COLO829 (cell line): ENCODE data around the gene EPO.
"Not testable (repeated sequence)": the region's sequence is repeated elsewhere in the genome, so short reads cannot be mapped to it uniquely, and the experiment has no call there.

Source experiments
- DNase-seq: peaks from one replicate; pipeline ENCODE4 v3.0.0; 2012; ENCODE audit warnings: low spot score

Gene EPO

DNA sequence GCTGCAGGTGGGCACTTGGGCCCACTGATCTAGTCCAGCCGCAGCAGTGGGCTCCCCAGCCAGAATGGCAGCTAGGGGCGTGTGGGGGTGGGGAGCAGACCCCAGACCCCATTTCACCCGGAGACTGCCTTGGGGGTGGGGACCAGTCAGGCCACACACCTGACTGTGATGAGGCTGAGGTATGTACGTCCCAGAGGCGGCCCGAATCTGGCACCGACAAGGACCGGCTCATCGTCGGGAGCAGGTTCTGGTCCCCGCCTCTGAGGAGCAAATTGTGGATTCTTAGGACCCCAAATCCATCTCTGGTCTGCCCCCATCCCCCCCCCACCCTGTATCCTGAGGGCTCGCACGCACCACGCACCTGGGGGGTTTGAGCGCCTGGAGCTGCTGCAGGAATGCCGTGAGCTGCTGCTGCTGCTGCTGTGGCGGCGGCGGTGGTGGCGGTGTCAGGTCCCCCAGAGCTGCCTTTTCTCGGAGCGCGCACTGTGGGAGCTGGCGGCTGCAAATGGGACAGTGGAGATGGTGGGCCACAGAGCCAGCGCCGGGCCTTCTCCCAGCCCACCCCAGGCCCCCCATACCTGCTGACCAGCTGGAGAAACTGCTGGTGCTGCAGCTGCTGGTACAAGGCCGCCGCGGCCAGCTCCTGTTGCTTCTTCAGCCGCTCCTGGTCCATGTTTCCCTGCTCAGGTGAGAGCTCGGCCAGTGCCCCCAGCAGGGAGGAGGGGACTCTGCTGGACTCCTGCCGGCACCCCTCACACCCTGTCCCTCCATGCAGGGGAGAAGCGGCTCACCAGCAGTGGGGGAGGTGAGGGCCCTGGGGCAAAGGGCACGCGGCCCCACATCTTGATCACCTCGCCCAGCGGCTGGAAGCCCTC, 36.4 kb upstream of the EPO start:
- no peak for DNase-seq

DNA sequence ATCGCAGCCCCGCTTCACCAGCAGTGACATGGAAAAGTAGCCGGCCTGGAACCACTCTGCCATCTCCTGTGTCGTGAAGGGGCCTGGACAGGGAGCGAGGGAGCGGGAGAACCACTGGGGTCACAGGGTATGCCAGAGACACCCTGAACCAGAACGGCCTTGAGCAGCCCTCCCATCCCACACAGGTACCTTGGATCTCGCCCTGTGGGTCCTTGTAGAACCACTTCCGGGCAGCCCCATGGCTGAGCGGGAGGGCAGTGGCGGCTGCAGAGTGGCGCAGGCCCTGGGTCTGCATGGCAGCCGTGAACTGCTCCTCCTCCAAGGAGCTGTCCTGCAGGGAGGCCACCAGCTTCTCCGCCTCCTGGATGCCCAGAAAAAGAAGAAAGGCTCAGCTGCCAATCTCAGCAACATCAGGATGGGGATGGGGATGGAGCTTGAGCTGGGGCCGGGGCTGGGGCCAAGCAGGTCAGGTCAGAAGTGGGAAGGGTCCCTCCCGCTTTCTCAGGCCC, 35.7 kb upstream of the EPO start:
- DNase-seq = no peak

GRCh38 chr7:100685049-100685605, 35.1 kb upstream of the EPO start:
- DNase-seq = no peak

DNA sequence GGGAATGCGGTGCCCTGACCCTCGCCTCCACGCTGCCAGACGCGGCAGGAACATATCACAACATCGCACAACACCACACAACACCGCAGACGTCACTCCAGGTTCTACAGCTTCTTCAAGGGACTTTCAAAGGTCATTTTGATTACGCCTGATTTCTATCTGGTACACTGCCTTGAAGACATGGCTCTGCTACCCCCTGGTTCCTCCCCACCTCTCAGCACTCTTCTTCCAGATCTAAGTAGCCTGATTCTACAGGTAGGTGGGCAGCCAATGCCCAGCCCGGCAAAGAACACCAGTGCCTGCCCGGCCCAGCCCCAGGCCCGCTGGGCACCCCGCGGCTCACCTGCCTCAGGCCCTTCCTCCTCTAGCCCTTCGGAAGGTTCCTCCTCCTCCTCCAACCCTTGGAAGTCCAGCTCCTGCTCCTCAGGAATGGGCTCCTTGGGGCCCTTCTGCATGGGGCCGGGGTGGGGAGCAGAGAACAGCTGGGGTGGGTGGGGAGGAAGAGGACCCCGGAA, 34.6 kb upstream of the EPO start:
- no peak for DNase-seq

DNA sequence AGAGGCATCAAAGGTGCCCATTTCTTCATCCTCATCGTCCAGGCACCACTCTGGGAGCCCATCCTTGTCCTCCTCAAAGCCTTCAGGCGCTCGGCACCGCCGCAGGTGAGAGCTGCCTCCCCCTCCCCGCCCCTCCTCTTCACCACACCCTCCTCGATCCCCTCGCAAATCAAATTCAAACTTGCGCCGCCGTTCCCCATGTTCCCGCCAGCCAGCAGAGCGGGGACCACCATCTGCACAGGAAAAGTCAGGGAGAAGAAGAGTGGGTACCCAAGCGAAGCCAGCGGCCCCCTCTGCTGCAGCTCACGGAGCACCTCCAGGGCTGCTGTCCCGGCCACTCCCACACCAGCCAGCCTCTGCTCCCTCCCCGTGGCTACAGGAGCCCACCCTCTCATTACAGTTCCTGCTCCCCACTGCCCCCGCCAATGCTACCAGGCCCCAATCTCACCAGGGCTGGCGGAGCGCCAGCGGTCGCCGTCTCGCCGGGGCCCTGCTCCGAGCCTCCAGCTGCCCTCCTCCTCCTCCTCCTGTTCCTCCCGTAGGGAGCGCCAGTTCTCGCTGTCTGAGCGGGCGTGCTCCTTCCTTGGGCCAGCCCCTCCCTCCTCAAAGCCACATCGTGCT, 34.0 kb upstream of the EPO start:
- DNase-seq = no peak

- no peak for DNase-seq
These were observed 33.5 kb upstream of the EPO start for GRCh38 chr7:100686822-100687211.

DNA sequence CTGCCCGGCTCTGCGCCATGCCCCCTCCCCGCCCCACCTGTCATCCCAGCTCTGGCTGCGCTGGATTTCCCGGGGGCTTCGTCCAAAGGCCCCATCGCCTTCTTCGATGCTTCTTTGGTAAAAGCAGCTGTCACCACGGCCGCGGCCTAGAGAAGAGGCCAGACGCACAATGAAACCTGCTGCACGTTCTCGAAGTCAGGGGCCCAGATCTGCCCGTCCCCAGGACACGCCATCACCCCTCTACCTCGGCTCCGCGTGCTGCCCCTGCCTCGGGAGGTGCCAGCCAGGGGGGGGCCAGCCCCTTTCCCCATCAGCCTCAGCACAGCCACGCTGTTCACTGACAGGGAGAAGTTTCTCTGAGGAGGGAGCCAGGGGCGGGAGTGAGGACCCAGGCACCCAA, 33.0 kb upstream of the EPO start:
- DNase-seq = no peak

GRCh38 chr7:100687751-100688300, 32.4 kb upstream of the EPO start:
- DNase-seq = no peak

DNA sequence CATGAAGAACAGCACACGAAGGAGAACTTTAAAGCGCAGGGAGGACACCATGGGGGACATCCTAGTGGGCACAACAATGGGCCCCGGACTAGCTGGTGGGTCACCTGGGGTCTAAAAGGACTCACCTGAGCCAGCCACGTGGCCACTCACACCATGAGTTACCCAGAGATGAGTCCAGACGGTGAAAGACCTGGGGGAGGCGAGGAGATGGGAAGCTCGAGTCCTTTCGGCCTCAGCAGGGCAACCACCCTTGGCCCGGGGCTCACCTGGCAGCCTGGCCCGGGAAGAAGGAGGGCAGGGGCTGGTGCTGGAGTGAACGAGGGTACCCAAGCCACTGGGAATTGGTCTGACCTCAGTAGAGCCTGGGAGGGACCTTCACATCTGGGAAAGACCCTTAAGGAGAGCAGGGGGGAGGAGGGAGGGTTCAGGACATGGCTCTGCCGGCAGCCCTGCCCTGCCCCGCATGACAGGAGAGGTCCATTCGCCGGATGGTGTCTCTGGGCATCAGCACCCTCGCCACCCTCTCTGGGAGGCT, 31.9 kb upstream of the EPO start:
- no peak for DNase-seq

- DNase-seq = no peak
These were observed 30.8 kb upstream of the EPO start for GRCh38 chr7:100689230-100690135.

- peak; percentile 83 for DNase-seq
These were observed 28.3 kb upstream of the EPO start for GRCh38 chr7:100691676-100692577.

GRCh38 chr7:100692578-100692961, 27.7 kb upstream of the EPO start:
- no peak for DNase-seq

DNA sequence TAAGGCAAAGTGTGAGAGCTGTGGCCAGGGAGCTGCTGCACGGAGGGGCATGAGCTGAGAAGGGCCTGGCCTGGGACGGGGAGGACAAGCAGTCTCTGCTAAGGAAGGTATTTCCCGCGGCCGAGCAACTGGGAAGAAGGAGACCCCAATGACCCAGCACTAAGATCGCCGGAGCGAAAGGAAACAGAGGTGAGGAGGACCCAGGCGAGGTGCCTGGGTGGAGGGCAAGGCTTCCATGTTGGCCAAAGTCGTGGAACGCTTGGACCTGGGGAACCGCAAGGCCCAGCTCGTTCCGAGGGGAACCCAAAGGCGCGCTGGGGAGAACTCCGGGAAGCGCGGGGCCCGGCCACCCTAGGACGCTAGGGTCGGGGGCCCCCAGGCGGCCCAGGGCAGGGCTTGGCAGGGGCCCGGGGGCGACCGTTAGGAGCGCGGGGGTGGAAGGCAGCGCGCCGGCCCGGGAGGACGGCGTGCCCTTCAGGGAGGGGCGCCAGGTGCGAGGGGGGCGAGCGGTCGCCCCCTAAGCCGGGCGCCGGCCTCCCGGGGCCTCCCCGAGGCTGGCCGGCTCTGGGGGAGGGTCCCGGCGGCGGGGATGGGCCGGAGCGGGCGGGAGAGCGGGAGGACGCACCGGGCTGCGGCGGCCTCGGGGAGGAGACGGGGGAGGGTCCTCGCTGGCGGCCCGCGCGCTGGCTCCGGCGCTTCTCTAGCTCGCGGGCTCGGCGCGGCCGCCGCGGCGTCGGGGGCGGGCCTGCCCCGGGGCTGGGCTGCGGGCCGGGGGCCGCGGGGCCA, 26.8 kb upstream of the EPO start:
- DNase-seq = no peak

DNA sequence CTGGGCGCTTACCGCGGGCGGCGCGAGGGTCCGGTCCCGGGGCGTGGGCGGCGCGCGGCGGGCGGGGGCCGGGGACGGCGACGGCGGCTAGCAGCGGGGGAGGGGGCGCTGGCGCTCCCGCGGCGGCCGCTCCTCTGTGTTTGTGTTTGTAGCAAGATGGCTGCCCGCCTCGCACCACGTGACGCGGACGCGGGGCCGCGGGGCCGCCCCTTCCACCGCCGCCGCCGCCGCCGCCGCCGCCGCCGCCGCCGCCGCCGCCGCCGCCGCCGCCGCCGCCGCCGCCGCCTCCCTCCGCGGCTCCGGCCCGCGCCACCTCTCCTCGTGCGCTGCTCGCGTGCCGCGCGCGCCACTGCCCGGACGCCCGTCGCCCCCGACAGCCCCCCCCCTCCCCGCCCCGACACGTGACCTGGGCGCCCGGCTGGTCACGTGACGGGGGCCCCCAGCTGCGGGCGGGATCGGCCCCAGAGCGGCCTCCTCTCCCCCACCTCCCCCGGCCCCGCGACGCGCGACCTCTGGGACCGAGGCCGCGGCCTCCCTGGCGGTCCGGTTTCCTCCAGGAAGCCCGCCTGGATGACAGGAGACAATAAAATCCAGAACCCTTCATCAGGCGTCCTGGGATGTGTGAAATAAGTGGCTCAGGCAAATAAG, 26.0 kb upstream of the EPO start, which contains the start of gene GIGYF1:
Gene GIGYF1 (minus strand): TSS at position 153 of the 648 bp plus-strand sequence. CDS start 6,012 bp downstream, outside the sequence.
- peak; percentile 81 for DNase-seq

GRCh38 chr7:100696123-100696521, 24.1 kb upstream of the EPO start:
- no peak for DNase-seq

GRCh38 chr7:100699018-100699417, 21.2 kb upstream of the EPO start:
- no peak for DNase-seq

DNA sequence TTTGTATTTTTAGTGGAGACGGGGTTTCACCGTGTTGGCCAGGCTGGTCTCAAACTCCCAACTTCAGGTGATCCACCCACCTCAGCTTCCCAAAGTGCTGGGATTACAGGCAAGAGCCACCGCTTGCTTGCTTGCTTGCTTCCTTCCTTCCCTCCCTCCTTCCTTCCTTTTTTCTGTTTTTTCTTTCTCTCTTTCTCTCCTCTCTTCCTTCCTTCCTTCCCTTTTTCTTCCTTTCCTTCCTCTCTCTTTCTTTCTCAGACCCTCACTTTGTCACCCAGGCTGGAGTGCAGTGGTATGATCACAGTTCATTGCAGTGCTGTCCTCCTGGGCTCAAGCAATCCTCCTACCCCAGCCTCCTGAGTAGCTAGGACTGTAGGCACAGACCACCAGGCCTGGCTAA, 19.2 kb upstream of the EPO start:
- DNase-seq = not testable (repeated sequence)

DNA sequence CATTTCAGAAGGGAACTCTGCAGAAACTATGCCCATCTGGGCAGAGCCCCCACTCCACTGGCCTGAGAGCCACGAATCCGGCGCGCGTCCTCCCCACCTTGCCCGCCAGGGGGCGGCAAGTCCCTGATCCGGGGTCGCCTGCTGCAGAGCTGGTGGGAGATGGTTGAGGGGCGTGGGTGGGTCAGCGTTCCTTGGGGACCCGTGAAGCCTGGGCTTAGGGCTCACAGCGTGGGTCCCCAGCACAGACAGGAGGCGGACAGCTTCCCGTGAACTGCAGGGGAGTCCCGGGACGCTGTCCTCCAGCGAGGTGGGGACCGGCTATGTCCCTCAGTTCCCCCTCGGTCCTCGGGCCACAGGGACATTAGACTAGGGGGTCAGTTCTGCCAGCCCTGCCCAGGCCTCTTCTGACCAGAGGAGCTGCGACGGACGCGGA, 14.9 kb upstream of the EPO start:
- peak; percentile 84 for DNase-seq
